Neural cell (in vitro differentiated cells): ENCODE measurements around the gene ALDH5A1. TPM values are rescaled to one million over a fixed set of nuclear protein-coding genes. Genes with fewer than 3 reads are reported as not detected.

Source experiments
- H2AFZ ChIP-seq: fragments of 200-600, 300-800 bp; sonication (generic), shearing (Covaris generic); 2 replicates; pipeline ENCODE4 v1.6.0; 2014; ENCODE audit warnings: low read depth, mild to moderate bottlenecking, antibody characterized with exemption, low read length, moderate library complexity
- H3F3A ChIP-seq: fragments of 200-600 bp; shearing (Covaris generic); 2 replicates; pipeline ENCODE4 v1.6.1; 2016; ENCODE audit warnings: mild to moderate bottlenecking, moderate library complexity, mixed read lengths, antibody characterized with exemption, low read length; ENCODE audit not compliant: insufficient read depth, poor library complexity, severe bottlenecking
- H3K27ac ChIP-seq: fragments of 200-600, 300-800 bp; sonication (generic), shearing (Covaris generic); 2 replicates; pipeline ENCODE4 v1.5.1; 2014; ENCODE audit warnings: mild to moderate bottlenecking, low read length, moderate library complexity
- H3K27me3 ChIP-seq: fragments of 300-800, 200-600 bp; sonication (generic), shearing (Covaris generic); 2 replicates; pipeline ENCODE4 v1.6.0; 2014; ENCODE audit warnings: mild to moderate bottlenecking, low read depth, low read length, moderate library complexity; ENCODE audit not compliant: insufficient read depth
- H3K36me3 ChIP-seq: fragments of 300-800, 200-600 bp; sonication (generic), shearing (Covaris generic); 2 replicates; pipeline ENCODE4 v1.5.1; 2014; ENCODE audit warnings: mild to moderate bottlenecking, antibody characterized with exemption, low read length, moderate library complexity; ENCODE audit not compliant: insufficient read depth
- H3K4me2 ChIP-seq: fragments of 300-800, 200-600 bp; sonication (generic), shearing (Covaris generic); 2 replicates; pipeline ENCODE4 v1.6.0; 2014; ENCODE audit warnings: mild to moderate bottlenecking, low read length
- H3K4me3 ChIP-seq: fragments of 300-800, 200-600 bp; sonication (generic), shearing (Covaris generic); 2 replicates; pipeline ENCODE4 v1.5.1; 2014; ENCODE audit warnings: mild to moderate bottlenecking, low read length, moderate library complexity
- H3K79me2 ChIP-seq: fragments of 200-600 bp; shearing (Covaris generic); replicated peaks from 2 replicates; pipeline ENCODE4 v1.6.0; 2014; ENCODE audit warnings: mild to moderate bottlenecking, low read length, moderate library complexity; ENCODE audit not compliant: insufficient read depth
- H3K9ac ChIP-seq: fragments of 300-800, 200-600 bp; sonication (generic), shearing (Covaris generic); 2 replicates; pipeline ENCODE4 v1.6.1; 2016; ENCODE audit warnings: mild to moderate bottlenecking, low read length, mixed read lengths
- H3K9me2 ChIP-seq: fragments of 200-600 bp; shearing (Covaris generic); 2 replicates; pipeline ENCODE4 v1.6.1; 2016; ENCODE audit warnings: mild to moderate bottlenecking, low read length, mixed read lengths; ENCODE audit not compliant: insufficient read depth
- H3K9me3 ChIP-seq: fragments of 200-600, 300-800 bp; sonication (generic), shearing (Covaris generic); 2 replicates; pipeline ENCODE4 v1.6.1; 2016; ENCODE audit warnings: mild to moderate bottlenecking, mixed run types, low read length, moderate library complexity, mixed read lengths
- H4K20me1 ChIP-seq: fragments of 200-600 bp; shearing (Covaris generic); 2 replicates; pipeline ENCODE4 v1.6.1; 2016; ENCODE audit warnings: mild to moderate bottlenecking, mixed run types; ENCODE audit not compliant: insufficient read depth
- EP300 ChIP-seq: fragments of 450-650 bp; conservative IDR thresholded peaks from 2 replicates; pipeline ENCODE4 v1.6.1; 2014; ENCODE audit warnings: antibody characterized with exemption, mild to moderate bottlenecking, moderate library complexity; ENCODE audit not compliant: poor library complexity, severe bottlenecking
- EZH2 ChIP-seq: fragments of 200-600, 300-800 bp; shearing (Covaris generic), sonication (generic); IDR thresholded peaks from 2 replicates; pipeline ENCODE4 v1.6.1; 2014; ENCODE audit warnings: antibody characterized with exemption, low read length, borderline replicate concordance, mild to moderate bottlenecking; ENCODE audit not compliant: insufficient read depth, poor library complexity, severe bottlenecking
- MXI1 ChIP-seq: fragments of 450-650 bp; conservative IDR thresholded peaks from 2 replicates; pipeline ENCODE4 v1.6.1; 2014; ENCODE audit warnings: antibody characterized with exemption, mild to moderate bottlenecking; ENCODE audit not compliant: poor library complexity, severe bottlenecking
- POLR2AphosphoS5 ChIP-seq: IDR thresholded peaks from 2 replicates; pipeline ENCODE4 v1.6.1; 2012
- RAD21 ChIP-seq: fragments of 450-650 bp; conservative IDR thresholded peaks from 2 replicates; pipeline ENCODE4 v1.6.1; 2014; ENCODE audit warnings: antibody characterized with exemption, mild to moderate bottlenecking, moderate library complexity
- SMC3 ChIP-seq: fragments of 450-650 bp; conservative IDR thresholded peaks from 2 replicates; pipeline ENCODE4 v1.6.1; 2014; ENCODE audit warnings: antibody characterized with exemption, mild to moderate bottlenecking, moderate library complexity; ENCODE audit not compliant: poor library complexity
- TAF1 ChIP-seq: IDR thresholded peaks from 2 replicates; pipeline ENCODE4 v1.6.1; 2012; ENCODE audit warnings: low read depth
- polyA plus RNA-seq: library from polyadenylated mRNA; depleted of rRNA; stranded (reverse); fragments of >200 nt; gene quantifications from 2 replicates; pipeline ENCODE4 v1.2.3, GENCODE V29; 2014
- TF ChIP-seq, protein P1 (sequence below): IDR thresholded peaks from 2 replicates; pipeline ENCODE4 v1.6.1; 2012; ENCODE audit warnings: borderline replicate concordance
- TF ChIP-seq, protein P2 (sequence below): fragments of 450-650 bp; IDR thresholded peaks from 2 replicates; pipeline ENCODE4 v1.5.1; 2014; ENCODE audit warnings: antibody characterized with exemption, mild to moderate bottlenecking, moderate library complexity; ENCODE audit not compliant: poor library complexity, severe bottlenecking

Gene ALDH5A1
- polyA plus RNA-seq, 1 donor from 2014 or later = 36.3 TPM

DNA sequence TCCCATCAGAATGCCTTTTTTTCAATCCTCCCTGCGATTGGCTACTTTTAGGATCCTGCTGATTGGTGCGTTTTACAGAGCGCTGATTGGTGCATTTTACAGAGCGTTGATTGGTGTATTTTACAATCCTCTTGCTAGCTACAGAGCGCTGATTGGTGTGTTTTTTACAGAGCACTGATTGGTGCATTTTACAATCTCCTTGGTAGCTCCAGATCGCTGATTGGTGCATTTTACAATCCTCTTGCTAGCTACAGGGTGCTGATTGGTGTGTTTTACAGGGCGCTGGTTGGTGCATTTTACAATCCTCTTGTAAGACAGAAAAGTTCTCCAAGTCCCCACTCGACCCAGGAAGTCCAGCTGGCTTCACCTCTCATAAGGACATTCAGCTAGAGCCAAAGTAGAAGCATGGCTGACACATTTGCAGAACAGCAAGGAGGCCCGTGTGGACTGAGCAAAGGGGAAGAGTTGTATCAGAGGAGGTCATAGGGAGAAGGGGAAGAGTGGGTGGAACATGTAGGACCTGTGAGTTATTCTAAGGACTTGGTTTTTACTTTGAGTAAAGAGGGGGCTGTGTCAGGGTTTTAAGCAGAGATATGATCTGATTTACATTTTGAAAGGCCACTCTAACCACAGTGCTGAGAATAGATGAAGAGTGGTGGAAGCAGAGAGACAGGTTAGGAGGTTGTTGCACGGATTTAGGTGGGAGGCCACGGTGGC lies 2.6 kb downstream of the ALDH5A1 start:
- no peaks in the 10 kb centered on the region for H3K36me3 ChIP-seq
- H3K9me3 ChIP-seq = peaks cover 4% of the 10 kb centered on the region
- no peaks in the 10 kb centered on the region for H3K9me2 ChIP-seq
- H3K4me2 ChIP-seq = no peak overlapping the region
- no peaks in the 10 kb centered on the region for H3F3A ChIP-seq
- no peak overlapping the region for H3K27ac ChIP-seq
- no peak overlapping the region for H3K9ac ChIP-seq
- no peak overlapping the region for H2AFZ ChIP-seq
- H3K4me3 ChIP-seq = no peak overlapping the region
- H3K79me2 ChIP-seq = no peaks in the 10 kb centered on the region
- TF ChIP-seq, protein P1, sequence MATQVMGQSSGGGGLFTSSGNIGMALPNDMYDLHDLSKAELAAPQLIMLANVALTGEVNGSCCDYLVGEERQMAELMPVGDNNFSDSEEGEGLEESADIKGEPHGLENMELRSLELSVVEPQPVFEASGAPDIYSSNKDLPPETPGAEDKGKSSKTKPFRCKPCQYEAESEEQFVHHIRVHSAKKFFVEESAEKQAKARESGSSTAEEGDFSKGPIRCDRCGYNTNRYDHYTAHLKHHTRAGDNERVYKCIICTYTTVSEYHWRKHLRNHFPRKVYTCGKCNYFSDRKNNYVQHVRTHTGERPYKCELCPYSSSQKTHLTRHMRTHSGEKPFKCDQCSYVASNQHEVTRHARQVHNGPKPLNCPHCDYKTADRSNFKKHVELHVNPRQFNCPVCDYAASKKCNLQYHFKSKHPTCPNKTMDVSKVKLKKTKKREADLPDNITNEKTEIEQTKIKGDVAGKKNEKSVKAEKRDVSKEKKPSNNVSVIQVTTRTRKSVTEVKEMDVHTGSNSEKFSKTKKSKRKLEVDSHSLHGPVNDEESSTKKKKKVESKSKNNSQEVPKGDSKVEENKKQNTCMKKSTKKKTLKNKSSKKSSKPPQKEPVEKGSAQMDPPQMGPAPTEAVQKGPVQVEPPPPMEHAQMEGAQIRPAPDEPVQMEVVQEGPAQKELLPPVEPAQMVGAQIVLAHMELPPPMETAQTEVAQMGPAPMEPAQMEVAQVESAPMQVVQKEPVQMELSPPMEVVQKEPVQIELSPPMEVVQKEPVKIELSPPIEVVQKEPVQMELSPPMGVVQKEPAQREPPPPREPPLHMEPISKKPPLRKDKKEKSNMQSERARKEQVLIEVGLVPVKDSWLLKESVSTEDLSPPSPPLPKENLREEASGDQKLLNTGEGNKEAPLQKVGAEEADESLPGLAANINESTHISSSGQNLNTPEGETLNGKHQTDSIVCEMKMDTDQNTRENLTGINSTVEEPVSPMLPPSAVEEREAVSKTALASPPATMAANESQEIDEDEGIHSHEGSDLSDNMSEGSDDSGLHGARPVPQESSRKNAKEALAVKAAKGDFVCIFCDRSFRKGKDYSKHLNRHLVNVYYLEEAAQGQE = no peak
- TF ChIP-seq RAD21 (no peak), EZH2 (no peak), SMC3 (no peak), TAF1 (no peak), EP300 (no peak), POLR2AphosphoS5 (no peak), MXI1 (no peak)
- TF ChIP-seq, protein P2, sequence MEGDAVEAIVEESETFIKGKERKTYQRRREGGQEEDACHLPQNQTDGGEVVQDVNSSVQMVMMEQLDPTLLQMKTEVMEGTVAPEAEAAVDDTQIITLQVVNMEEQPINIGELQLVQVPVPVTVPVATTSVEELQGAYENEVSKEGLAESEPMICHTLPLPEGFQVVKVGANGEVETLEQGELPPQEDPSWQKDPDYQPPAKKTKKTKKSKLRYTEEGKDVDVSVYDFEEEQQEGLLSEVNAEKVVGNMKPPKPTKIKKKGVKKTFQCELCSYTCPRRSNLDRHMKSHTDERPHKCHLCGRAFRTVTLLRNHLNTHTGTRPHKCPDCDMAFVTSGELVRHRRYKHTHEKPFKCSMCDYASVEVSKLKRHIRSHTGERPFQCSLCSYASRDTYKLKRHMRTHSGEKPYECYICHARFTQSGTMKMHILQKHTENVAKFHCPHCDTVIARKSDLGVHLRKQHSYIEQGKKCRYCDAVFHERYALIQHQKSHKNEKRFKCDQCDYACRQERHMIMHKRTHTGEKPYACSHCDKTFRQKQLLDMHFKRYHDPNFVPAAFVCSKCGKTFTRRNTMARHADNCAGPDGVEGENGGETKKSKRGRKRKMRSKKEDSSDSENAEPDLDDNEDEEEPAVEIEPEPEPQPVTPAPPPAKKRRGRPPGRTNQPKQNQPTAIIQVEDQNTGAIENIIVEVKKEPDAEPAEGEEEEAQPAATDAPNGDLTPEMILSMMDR = no peak
- no peaks in the 10 kb centered on the region for H3K27me3 ChIP-seq
- no peaks in the 10 kb centered on the region for H4K20me1 ChIP-seq

DNA sequence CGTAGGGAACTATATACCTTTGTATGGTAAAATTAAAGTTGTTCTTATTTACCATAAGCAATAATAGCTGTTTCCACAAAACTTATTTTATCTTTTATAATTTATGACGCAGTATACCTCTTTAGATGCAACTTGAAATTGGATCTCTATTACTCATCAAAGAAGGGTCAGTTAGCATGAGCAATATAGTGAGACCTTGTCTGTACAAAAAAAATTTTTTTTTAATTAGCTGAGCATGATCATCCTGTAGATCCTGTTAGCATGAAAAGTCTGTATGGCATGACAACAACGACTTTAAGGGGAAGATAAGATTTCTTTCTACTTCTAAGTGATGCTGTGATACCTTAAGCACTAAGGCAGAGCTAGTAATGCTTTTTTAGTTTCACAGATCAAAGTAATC lies 5.9 kb downstream of the ALDH5A1 start:
- Histone ChIP-seq H3K27me3 (no peaks in the 10 kb centered on the region), H3K79me2 (no peaks in the 10 kb centered on the region), H4K20me1 (no peaks in the 10 kb centered on the region), H3K27ac (no peak overlapping the region), H3K36me3 (no peaks in the 10 kb centered on the region), H3K9ac (no peak overlapping the region), H2AFZ (no peak overlapping the region), H3K4me2 (no peak overlapping the region), H3K9me3 (peaks cover 4% of the 10 kb centered on the region), H3F3A (no peaks in the 10 kb centered on the region), H3K4me3 (no peak overlapping the region), H3K9me2 (no peaks in the 10 kb centered on the region)
- TF ChIP-seq EZH2 = no peak
- TF ChIP-seq TAF1 = no peak
- TF ChIP-seq RAD21 = no peak
- no peak for TF ChIP-seq POLR2AphosphoS5
- no peak for TF ChIP-seq MXI1
- no peak for TF ChIP-seq EP300
- TF ChIP-seq, protein P2 = no peak
- no peak for TF ChIP-seq SMC3
- TF ChIP-seq, protein P1 = no peak
